ENCODE measurements around the gene LRRC46. TPM values are rescaled to one million over a fixed set of nuclear protein-coding genes. Genes with fewer than 3 reads are reported as not detected.
A peak's percentile ranks its signal among the peaks of the same experiment; 100 is the strongest.

The LRRC46 gene
- total and polyA plus RNA-seq, 9 of the 15 experiments (the other 6 are each of a cell fraction or from before 2014, with no cell fraction given): 0.39 to 1.4 (median 0.53) TPM; not detected in 1

GRCh38 chr17:47821424-47822391, 9.8 kb upstream of the LRRC46 start, which contains the start of gene OSBPL7 (continued):
- TF ChIP-seq EZH2 (IDR thresholded peaks at IDR 0.05; ENCODE audit: borderline replicate concordance, low read depth, low read length) (no peak), ETS1 (conservative IDR thresholded peaks at IDR 0.05; ENCODE audit: control insufficient read depth, low read depth, low read length) (peak; percentile 59; the same call in 1 of the 2 replicates), GATAD2A (IDR thresholded peaks at IDR 0.05) (no peak), TFAP4 (CRISPR knock-in tag; IDR thresholded peaks at IDR 0.05; ENCODE audit: borderline replicate concordance) (peak; percentile 97), AFF4 (CRISPR knock-in tag; IDR thresholded peaks at IDR 0.05) (no peak), ESRRB (CRISPR knock-in tag; IDR thresholded peaks at IDR 0.05; ENCODE audit: borderline replicate concordance) (no peak), TFAM (CRISPR knock-in tag; conservative IDR thresholded peaks at IDR 0.05) (no peak), ZNF274 (IDR thresholded peaks at IDR 0.05; ENCODE audit: borderline replicate concordance, low read depth, low read length) (no peak), HINFP (tag; conservative IDR thresholded peaks at IDR 0.05; ENCODE audit: low read depth) (no peak), RNF2 (IDR thresholded peaks at IDR 0.05) (no peak), ZNF263 (CRISPR knock-in tag; IDR thresholded peaks at IDR 0.05; ENCODE audit: borderline replicate concordance) (peak; percentile 99), ZFP91 (CRISPR knock-in tag; IDR thresholded peaks at IDR 0.05) (no peak), STAT5A (IDR thresholded peaks at IDR 0.05; ENCODE audit: borderline replicate concordance, low read length) (no peak), KLF1 (tag; IDR thresholded peaks at IDR 0.05) (no peak), ZNF444 (CRISPR knock-in tag; IDR thresholded peaks at IDR 0.05) (no peak), SMARCA5 (IDR thresholded peaks at IDR 0.05) (no peak), EHMT2 (IDR thresholded peaks at IDR 0.05) (no peak), RFX1 (IDR thresholded peaks at IDR 0.05) (no peak)
